Mesenteric fat pad (tissue), 1 donor: ENCODE measurements around the gene SLC25A1. TPM values are rescaled to one million over a fixed set of nuclear protein-coding genes. Genes with fewer than 3 reads are reported as not detected.

Experiments
- DNase-seq: peaks from one replicate; pipeline ENCODE4 v3.0.0-alpha.2; 2020; ENCODE audit warnings: low spot score
- total RNA-seq: library from RNA; stranded (reverse); fragmentation: NEBNext Ultra II Directional; extraction: Animal tissue kit (Norgen Biotek cat#: 25700); gene quantifications from one replicate; pipeline ENCODE4 v1.2.1, GENCODE V29; 2021
- donor health status: DM: yes; HTN: yes; CAD: no.

The SLC25A1 gene
- total RNA-seq, 1 donor from 2014 or later, result 171 TPM

DNA sequence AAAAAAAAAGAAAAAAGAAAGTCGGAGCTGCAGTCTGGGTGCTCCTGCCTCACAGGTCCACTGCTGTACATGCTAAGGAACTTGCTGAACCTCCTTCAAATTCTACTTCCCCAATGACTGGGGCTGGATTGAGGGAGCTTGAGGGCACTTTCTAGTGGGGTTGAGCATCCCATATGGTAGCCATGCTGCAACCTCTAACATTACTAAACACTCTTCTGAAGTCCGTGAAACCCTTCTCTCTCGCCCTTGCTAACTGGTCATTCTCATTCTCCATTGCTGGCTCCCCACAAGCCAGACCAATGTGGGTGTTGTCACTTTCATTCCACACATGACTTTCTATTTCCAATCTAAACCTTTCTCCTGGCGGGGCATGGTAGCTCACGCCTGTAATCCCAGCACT is 35.3 kb downstream of the SLC25A1 start:
- DNase-seq, result no peak

DNA sequence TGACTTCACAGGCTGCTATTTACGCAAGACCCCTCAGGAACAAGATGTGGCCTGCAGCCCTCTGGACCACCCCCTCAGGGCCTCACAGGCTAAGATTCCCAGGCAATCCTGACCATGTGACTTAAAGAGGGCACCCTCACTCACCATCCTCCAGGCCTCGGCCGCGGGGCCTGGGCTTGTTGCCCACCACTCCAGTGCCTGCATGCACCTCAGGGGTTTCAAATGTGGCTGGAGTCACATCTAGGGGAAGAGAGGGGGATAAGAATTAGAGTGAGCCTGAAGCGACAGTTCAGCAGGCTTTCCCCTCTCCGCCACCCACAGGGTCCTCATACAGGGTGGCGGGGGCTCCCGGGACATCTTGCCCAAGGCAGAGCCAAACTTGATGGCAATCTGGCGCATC is 36.1 kb downstream of the SLC25A1 start:
- no peak for DNase-seq

DNA sequence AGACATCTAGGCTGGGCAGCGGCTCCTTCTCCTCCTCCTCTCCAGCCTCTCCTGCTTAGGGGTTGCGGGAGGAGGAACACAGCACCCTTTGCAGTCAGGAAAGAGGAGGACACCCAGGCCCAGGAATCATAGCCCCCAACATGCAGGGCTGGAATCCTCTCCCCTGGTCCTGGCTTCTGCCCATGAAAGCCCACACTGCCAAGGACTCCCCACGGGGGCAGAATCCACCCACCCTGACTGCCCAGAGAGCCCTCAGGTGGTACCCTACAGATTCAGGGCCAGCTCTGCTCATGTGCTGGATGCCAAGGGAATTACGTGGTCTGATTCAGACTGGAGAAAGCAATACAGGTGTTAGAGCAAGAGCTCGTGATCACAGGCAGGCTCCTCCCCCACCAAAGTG is 38.6 kb downstream of the SLC25A1 start:
- DNase-seq, result no peak

DNA sequence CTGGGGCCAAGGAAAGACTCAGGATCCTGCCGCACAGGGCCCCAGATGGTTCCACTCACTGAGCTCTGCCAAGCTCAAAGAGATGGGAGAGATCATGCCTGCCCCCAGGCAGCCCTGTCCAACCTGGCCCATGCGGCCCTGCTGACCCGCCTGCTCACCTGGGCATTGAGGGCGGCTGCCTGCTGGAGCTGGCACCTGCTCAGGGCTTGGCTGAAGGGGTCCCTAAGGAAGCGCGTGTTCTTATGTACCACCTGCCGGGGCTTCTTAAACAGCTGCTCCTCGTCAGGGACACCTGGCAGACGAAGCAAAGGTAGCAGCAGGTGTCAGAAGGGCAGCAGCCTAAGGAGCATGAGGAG is 39.6 kb downstream of the SLC25A1 start:
- DNase-seq, result no peak

DNA sequence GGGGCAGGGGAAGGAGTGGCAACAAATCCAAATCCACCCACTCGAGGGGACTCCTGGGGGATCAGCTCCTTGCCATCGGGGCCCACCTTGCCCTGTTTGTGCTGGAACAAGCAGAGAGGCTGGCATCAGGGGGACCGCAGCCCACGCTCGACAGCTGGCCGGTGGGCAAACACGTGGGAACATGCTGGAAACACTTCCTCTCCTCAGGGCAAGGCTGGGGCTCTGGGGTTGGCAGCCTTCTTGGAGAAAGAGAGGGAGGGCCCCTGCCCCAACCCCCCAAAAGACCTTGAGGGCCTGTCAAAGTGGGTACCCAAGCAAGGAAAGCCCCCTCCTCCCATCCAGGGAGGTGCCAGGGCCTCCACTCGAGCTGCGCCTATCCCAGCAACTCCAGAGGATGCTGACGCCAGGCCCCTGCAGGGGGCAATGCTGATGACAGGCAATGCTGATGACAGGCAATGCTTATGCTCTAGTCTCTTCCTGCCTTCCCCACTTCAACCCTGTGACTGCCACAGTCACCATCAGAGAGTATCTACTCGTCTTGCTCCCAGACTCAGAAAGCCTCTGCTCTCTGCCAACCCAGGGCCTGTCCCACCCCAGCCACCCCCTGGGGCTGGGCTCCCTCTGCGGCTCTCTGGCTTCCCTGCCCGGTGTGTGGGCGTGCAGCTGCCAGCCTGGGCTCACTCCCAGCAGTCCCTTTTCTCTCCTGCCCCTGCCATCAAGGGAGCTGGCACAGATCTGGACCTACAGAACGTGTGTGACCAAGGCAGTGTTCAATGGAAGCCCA is 40.1 kb downstream of the SLC25A1 start:
- DNase-seq, result no peak

DNA sequence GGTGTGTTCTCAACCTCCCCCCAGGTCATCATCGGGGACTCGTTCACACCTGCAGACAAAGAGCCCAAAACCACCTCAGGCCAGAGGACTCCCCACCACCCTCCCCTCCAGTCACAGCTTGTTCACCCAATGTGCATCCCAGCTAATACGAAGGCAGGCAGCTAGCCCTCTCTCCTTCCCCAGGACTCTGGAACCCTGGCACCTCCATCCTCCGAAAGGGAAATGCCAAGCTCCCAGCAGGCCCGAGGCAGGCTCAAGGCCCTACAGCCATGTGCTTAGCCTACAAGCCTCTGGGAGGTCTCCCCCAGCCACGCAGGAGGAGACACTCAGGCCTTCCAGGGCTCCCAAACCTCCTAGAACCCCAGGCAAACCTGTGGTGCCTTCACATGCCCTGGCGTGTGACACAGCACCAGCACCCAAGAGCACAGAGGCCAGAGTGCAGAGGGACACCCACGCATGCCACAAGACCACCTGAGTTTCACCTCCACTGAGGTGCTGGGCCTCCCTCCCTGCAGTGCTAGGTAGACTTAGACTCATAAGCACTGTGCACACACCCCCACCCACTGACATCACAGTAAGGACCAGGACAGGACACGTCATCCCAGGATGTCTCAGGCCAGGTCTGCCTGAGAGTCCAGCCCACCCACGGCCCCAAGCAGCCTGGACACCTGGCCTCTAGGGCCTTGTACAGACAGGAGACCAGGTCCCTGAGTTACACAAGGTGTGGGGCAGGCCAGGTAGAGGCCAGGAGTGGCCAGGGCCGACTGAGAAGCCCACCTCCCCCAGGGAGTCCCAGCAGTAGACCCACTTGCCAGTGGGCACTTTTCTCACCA is 40.9 kb downstream of the SLC25A1 start:
- DNase-seq, result no peak

DNA sequence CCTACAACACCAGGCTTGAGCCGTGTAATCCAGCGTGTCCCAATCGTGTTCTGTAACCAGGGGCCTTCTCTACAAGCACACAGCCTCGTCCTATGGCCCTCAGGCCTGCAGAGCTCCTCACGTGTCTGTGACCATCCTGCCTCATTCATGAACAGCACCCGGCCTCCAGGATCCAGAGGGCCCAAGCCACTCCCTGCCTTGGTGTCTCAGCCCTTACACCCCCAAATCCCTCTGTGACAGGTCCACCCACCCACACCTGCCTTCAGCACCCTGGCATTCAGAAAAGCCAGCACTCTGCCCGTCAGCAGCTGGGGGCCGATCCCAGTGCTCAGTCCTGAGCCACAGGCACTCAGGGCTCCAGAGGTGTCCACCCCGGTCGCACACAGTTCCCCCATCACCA is 41.6 kb downstream of the SLC25A1 start:
- DNase-seq, result no peak

DNA sequence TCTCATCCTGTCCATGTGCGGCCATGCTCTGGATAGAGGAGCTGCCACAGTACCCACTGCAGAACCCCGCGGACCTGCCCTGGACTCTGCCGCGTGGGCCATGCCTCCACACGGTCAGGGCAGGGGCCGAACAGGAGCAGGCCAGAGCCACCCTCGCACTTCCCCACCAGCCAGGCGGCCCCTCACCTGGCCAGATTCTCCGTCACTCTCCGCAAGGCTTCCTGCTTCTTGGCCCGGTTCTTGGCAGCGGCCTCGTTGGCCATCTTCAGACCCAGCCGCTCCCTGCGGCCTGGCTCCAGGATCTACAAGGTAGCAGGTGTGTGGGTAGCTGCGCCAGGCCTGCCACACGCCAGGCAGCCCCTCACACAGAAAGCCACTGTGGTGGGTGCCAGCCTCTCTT is 43.7 kb downstream of the SLC25A1 start:
- no peak for DNase-seq

DNA sequence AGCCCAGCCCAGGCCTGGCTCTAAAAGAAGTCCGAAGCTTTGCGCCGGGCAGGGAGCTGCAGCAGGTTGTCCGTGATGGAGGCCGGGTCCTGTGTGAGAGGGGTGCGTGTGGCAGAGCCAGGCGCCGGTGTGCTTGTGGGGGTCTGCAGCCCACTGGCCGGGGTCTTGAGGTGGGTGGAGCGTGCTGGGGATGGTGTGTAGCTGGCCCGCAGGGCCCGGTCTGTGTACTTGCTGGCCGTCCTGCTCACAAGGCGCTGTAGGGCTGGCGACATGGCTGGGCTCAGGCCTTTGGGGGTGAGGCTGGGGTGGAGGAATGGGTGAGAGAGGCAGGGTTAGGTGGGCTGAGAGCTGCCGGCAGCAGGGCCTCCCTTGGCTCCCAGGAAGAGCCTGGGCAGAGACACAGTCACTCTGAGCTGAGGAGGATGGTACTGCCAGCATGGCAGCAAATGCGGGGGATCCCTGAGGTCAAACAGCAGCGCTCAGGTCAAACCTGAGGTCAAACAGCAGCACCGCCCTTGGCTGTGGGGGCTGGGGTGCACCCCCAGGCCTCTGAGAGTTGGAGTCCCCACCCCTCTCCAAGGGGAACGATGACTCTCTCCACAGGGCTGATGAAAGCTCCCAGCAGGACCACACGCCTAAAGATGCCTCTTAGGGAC is 44.2 kb downstream of the SLC25A1 start:
- DNase-seq, result no peak

DNA sequence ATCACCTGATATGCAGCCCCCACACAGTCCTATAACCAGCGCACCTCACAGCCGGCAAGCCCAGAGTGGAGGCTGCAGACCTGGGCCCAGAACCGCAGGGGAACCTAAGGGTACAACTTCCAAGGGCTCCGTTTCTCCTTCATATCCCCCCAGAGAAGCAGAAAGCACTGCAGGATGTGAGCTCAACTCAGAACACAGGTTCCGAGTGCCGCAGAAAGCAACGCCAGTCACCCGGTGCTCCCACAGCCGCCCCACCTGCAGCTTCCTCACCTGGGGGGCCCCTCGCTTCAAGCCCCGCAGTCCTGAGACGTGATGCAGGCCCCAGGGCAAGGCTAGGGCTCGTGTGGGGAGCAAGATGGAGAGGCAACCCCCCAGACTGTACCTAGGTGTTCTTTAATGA is 45.0 kb downstream of the SLC25A1 start:
- DNase-seq, result no peak

DNA sequence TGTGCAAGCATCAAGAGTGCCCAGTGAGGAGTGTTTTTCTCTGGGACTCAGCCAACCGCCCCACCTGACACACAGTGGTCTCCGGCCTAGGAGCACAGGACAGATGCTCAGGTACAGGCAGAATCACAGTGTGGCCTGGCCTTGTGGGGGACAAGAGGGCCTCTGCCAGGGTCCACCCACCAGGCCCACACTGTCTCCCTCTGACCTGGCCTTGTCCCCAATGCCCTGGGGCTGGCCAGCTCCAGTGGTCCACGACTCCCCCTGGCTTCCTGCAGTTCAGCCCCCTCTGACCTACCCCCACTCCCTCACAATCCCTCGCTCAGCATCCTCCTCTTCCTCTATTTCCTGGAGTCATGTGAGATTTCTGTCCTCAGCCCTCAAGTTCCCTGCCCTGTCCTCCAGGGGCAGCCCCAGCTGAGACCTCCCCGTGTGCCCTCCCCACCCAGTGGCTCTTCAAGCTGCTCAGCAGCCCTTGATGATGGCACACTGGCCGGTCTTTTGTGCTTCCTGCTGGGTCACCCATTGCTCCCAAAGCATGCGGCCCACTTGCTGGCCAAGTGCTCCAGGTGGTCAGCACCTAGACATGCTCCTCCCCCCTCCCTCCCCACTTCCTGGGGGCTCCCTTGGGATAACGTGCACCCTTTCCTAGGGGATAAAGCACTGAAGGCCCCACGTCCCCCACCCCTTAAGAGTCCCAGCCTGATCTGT is 45.7 kb downstream of the SLC25A1 start:
- DNase-seq, result no peak

DNA sequence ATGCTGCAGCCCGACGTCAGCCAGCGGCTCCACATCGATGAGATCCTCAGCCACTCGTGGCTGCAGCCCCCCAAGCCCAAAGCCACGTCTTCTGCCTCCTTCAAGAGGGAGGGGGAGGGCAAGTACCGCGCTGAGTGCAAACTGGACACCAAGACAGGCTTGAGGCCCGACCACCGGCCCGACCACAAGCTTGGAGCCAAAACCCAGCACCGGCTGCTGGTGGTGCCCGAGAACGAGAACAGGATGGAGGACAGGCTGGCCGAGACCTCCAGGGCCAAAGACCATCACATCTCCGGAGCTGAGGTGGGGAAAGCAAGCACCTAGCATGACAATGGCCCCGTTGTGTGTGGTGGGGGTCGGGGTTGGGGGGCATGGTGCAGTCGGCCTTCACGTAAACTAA is 46.4 kb downstream of the SLC25A1 start:
- DNase-seq, result no peak

DNA sequence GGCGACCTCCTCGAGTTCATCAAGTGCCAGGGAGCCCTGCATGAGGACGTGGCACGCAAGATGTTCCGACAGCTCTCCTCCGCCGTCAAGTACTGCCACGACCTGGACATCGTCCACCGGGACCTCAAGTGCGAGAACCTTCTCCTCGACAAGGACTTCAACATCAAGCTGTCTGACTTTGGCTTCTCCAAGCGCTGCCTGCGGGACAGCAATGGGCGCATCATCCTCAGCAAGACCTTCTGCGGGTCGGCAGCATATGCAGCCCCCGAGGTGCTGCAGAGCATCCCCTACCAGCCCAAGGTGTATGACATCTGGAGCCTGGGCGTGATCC is 46.9 kb downstream of the SLC25A1 start:
- DNase-seq, result no peak

DNA sequence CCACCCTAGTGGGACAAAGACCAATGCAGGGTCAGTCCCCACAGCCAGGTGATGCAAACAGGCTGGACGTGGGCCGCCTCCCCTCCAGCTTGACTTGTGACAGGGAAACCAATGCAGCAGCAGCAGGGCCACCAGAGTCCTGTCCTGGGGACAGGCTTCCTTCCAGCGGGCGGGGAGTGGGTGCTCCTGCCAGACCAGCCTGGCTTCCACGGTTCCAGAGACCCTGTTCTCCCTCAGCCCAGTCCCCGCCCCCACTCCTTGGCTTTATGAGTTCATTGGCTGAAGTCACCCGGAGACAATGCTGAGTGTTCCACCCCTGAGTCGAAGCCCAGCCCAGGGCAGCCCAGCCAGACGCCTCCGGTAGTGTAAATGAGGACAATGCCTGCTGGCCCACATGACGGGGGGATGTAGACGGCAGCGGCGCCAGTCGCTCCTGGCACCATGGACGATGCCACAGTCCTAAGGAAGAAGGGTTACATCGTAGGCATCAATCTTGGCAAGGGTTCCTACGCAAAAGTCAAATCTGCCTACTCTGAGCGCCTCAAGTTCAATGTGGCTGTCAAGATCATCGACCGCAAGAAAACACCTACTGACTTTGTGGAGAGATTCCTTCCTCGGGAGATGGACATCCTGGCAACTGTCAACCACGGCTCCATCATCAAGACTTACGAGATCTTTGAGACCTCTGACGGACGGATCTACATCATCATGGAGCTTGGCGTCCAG is 47.4 kb downstream of the SLC25A1 start, which contains the start of gene TSSK2:
TSSK2 (plus strand) TSS at position 350 of the 726 bp plus-strand sequence; CDS start at position 442, 92 bp downstream.
- DNase-seq, result no peak

DNA sequence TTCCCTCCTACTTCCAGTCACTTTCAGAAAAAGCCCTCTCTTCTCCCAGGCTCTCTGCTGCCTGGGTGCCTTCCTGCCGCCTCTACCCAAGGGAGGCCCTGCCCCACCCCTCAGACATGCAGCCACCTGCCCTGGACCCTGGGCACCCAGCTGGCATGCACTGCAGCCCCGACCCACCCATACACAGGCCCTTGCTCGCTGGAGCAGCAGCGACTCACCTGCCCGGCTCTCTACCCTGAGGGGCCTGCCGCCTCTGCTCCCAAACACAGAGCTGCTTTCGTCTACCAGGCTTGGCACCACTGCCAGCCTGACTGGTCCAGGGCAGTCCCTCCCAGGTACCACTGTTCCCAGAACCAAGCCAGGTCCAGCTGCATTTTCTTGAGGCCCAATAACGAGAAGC is 48.7 kb downstream of the SLC25A1 start:
- DNase-seq, result no peak

DNA sequence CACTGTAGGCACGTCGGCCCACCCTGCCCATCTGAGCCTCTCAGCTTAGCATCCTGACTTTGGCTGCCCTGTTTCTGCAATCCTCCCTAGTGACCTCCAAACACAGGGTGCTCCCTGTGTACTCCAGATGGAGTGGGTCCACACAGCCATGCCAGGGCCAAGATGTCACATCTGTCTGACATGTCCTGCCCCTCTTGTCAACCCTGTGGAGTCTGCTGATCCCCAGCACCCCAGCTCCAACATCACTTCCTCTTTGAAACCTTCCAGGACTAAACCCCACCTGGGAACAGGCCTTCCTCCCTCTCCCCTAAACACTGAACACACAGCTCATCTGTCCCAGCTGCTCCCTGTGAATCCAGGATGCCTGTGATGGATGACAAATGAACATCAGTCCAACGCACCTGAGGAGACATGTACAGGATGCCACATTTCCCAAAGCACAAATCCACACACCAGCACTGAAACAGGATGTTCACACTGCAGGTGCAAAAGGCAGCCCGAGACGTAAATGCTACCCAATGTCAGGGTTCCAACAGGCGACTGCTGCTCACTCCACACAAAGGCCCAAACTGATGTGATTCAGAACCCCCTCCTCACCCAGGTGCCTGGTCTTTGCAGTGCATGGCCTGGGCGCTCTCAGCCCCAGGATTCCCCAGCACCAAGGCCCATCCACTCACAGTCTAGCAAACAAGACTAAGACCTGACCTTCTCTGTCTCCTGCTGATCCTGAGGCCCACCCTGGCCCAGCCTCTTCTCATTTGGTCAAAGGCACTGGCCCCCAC is 49.4 kb downstream of the SLC25A1 start:
- no peak for DNase-seq

DNA sequence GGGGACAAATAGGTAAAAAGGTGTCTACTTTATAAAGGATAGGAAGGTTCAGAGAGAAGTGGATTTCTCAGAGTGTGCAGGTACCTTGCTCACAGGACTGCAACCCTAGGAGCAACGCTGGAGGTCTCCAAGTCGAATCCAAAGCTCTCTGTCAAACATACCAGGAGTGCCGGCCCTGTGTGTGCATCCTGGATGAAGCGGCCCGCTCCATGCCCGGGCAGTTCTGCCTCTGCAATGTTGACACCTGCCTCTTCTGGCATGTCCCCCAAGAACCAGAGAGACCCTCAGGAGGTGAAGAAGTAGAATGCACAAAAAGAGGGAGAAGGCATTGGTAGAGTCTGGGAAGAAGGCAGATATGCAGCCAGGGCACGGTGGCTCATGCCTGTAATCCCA is 50.5 kb downstream of the SLC25A1 start:
- no peak for DNase-seq

DNA sequence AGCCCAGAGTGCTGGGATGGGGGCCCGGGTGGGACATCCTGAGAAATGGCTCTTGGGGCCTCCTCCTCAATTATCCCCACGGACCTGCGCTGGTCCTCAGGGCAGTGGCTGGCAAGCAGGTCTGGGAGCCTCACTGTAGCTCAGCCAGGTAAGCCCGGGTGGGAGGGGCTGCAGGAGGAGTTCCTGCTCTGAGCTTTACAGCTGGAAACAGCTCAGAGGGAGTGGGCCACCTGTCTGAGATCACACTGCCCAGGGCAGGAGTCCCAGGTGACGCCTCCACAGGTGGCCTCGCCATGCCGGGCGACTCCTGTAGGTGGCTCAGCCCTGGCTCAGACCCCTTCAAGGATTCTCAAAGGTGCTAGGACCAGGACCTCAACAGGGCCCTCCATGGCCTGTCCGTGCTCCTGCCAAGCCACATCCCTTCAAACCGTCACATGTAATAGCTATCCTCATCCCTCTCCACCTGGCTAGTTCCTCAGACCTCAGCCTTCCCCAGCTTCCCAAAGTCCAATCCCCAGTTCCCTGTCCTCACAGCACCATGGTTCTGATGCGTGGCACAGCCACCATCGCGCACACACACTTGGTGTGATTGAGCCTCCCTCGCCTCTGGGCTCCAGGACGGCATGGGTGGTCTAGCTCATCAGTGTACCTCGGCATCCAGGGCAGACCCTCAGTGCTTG is 51.1 kb downstream of the SLC25A1 start:
- no peak for DNase-seq
